Smooth muscle cell (in vitro differentiated cells): Measurements from ENCODE around the gene MVB12B. TPM values are rescaled to one million over a fixed set of nuclear protein-coding genes. Genes with fewer than 3 reads are reported as not detected.

Experiments
- DNase-seq: peaks from one replicate; lab custom pipeline; 2025; ENCODE audit not compliant: unreplicated experiment; lab: John Stamatoyannopoulos, UW
- H2AFZ ChIP-seq: fragments of 200-600 bp; sonication (generic); 2 replicates; pipeline ENCODE4 v1.6.0; 2016; ENCODE audit warnings: antibody characterized with exemption, low read depth, mild to moderate bottlenecking
- H3F3A ChIP-seq: fragments of 200-600 bp; sonication (generic); 2 replicates; pipeline ENCODE4 v1.6.0; 2017; ENCODE audit warnings: antibody characterized with exemption, low read depth
- H3K27ac ChIP-seq: fragments of 200-600 bp; sonication (generic); 2 replicates; pipeline ENCODE4 v1.5.1; 2016; ENCODE audit warnings: low read depth, mild to moderate bottlenecking
- H3K27me3 ChIP-seq: fragments of 200-600 bp; sonication (generic); 2 replicates; pipeline ENCODE4 v1.6.1; 2016; ENCODE audit warnings: low read depth, mild to moderate bottlenecking
- H3K36me3 ChIP-seq: fragments of 200-600 bp; sonication (generic); 2 replicates; pipeline ENCODE4 v1.5.1; 2016; ENCODE audit warnings: low read depth
- H3K4me1 ChIP-seq: fragments of 200-600 bp; sonication (generic); 2 replicates; pipeline ENCODE4 v1.5.1; 2016; ENCODE audit warnings: low read depth
- H3K4me2 ChIP-seq: fragments of 200-600 bp; sonication (generic); 2 replicates; pipeline ENCODE4 v1.6.0; 2016; ENCODE audit warnings: mild to moderate bottlenecking
- H3K4me3 ChIP-seq: fragments of 200-600 bp; sonication (generic); 2 replicates; pipeline ENCODE4 v1.5.1; 2016; ENCODE audit warnings: mild to moderate bottlenecking
- H3K79me2 ChIP-seq: fragments of 200-600 bp; sonication (generic); 2 replicates; pipeline ENCODE4 v1.6.0; 2016; ENCODE audit warnings: low read depth, mild to moderate bottlenecking
- H3K9ac ChIP-seq: fragments of 200-600 bp; sonication (generic); 2 replicates; pipeline ENCODE4 v1.6.0; 2016; ENCODE audit warnings: low read depth
- H3K9me3 ChIP-seq: fragments of 200-600 bp; sonication (generic); replicated peaks from 2 replicates; pipeline ENCODE4 v1.5.1; 2016; ENCODE audit warnings: low read depth
- H4K20me1 ChIP-seq: fragments of 200-600 bp; sonication (generic); 2 replicates; pipeline ENCODE4 v1.6.0; 2016; ENCODE audit warnings: low read depth
- CTCF ChIP-seq: fragments of 200-600 bp; sonication (generic); IDR thresholded peaks from 2 replicates; pipeline ENCODE4 v1.5.1; 2017; ENCODE audit warnings: borderline replicate concordance, mild to moderate bottlenecking, antibody characterized with exemption; ENCODE audit not compliant: insufficient read depth, poor library complexity, severe bottlenecking
- WGBS: methylation state at CpG from one replicate; pipeline ENCODE4 v1.1.7; 2016; ENCODE audit warnings: low lambda C conversion rate; 5-methylcytosine and 5-hydroxymethylcytosine counted together
- polyA plus RNA-seq: library from polyadenylated mRNA; unstranded; fragments of >200 nt; fragmentation: Nextera tagmentation; extraction: Ambion mirVana; gene quantifications from 2 replicates; pipeline ENCODE4 v1.2.1, GENCODE V29; 2016
- total RNA-seq: library from RNA; depleted of rRNA; stranded (reverse); fragments of >200 nt; gene quantifications from 2 replicates; pipeline ENCODE4 v1.2.3, GENCODE V29; 2014

MVB12B gene
- total and polyA plus RNA-seq, 2 experiments from 2014 or later = 4.3 to 5.4 TPM

- Histone ChIP-seq H3F3A (no peaks in the 10 kb centered on the region), H3K4me1 (no peaks in the 10 kb centered on the region), H2AFZ (no peak overlapping the region), H3K36me3 (no peaks in the 10 kb centered on the region), H3K9me3 (no peaks in the 10 kb centered on the region), H3K4me3 (no peak overlapping the region), H4K20me1 (no peaks in the 10 kb centered on the region), H3K4me2 (no peak overlapping the region), H3K27me3 (peaks cover 8% of the 10 kb centered on the region), H3K27ac (no peak overlapping the region), H3K9ac (no peak overlapping the region), H3K79me2 (no peaks in the 10 kb centered on the region)
- no peak for DNase-seq
- TF ChIP-seq CTCF = no peak
- WGBS = 98% methylated on average over 3 of the region's 3 CpGs
These were observed 216.9 kb downstream of the MVB12B start for GRCh38 chr9:126543490-126543889.

- Histone ChIP-seq H2AFZ (no peak overlapping the region), H3F3A (no peaks in the 10 kb centered on the region), H3K27me3 (peaks cover 6% of the 10 kb centered on the region), H3K9me3 (no peaks in the 10 kb centered on the region), H3K4me2 (no peak overlapping the region), H3K36me3 (no peaks in the 10 kb centered on the region), H3K9ac (no peak overlapping the region), H3K4me1 (no peaks in the 10 kb centered on the region), H3K4me3 (no peak overlapping the region), H3K79me2 (no peaks in the 10 kb centered on the region), H3K27ac (no peak overlapping the region), H4K20me1 (no peaks in the 10 kb centered on the region)
- TF ChIP-seq CTCF = no peak
- 92% methylated on average over 7 of the region's 7 CpGs for WGBS
- DNase-seq = no peak
These were observed 218.5 kb downstream of the MVB12B start for GRCh38 chr9:126545106-126545505.

DNA sequence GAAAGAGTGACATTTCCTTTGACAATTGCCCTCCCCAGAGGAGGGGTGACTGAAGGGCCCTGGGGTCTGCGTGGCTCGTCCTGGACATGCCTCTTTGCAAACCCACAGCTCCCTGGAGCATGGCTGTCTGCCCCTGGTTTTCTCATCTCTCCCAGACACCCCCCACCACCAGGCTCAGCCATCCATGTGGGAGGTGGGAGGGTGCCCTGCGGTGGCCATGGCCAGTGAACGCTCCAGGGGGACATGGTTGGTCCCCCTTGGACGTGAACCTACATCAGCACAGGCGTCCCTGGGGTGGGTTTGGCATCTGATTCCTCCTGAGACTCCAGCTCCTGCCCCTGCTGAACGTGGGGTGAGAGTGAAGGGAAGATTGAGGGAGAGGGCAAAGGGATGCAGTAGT is 219.4 kb downstream of the MVB12B start:
- Histone ChIP-seq H3K9me3 (no peaks in the 10 kb centered on the region), H3K27ac (no peak overlapping the region), H3K4me2 (no peak overlapping the region), H3F3A (no peaks in the 10 kb centered on the region), H3K4me3 (no peak overlapping the region), H3K36me3 (no peaks in the 10 kb centered on the region), H3K79me2 (no peaks in the 10 kb centered on the region), H3K4me1 (no peaks in the 10 kb centered on the region), H3K27me3 (no peaks in the 10 kb centered on the region), H3K9ac (no peak overlapping the region), H2AFZ (no peak overlapping the region), H4K20me1 (no peaks in the 10 kb centered on the region)
- 81% methylated on average over 7 of the region's 7 CpGs for WGBS
- DNase-seq = no peak
- TF ChIP-seq CTCF = no peak

DNA sequence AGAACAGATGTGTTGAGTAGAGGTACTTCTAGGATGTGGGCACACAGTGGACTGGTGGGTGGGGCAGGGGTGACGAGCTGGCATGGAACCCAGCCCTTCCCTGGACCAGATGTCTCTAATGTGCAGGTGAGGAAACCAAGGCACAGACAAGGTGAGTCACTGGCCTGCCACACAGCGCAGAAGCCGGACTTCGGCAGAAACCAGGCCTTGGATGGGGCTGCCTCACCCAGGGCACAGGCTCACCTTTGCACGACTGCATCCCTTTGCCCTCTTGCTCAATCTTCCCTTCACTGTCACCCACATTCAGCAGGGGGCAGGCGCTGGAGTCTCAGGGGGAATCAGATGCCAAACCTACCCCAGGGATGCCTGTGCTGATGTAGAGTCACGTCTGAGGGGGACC is 221.7 kb downstream of the MVB12B start:
- no peak for TF ChIP-seq CTCF
- WGBS = 85% methylated on average over 7 of the region's 7 CpGs
- no peak overlapping the region for H3K4me3 ChIP-seq
- no peak for DNase-seq
- H4K20me1 ChIP-seq = no peaks in the 10 kb centered on the region
- H3K9ac ChIP-seq = no peak overlapping the region
- H3K9me3 ChIP-seq = no peaks in the 10 kb centered on the region
- H3F3A ChIP-seq = no peaks in the 10 kb centered on the region
- no peak overlapping the region for H2AFZ ChIP-seq
- H3K4me2 ChIP-seq = no peak overlapping the region
- no peaks in the 10 kb centered on the region for H3K27me3 ChIP-seq
- H3K4me1 ChIP-seq = no peaks in the 10 kb centered on the region
- no peak overlapping the region for H3K27ac ChIP-seq
- no peaks in the 10 kb centered on the region for H3K79me2 ChIP-seq
- H3K36me3 ChIP-seq = no peaks in the 10 kb centered on the region
